GM19463 (cell line): ENCODE data around the gene C9.
A peak's percentile ranks its signal among the peaks of the same experiment; 100 is the strongest.
"Not testable (repeated sequence)": the region's sequence is repeated elsewhere in the genome, so short reads cannot be mapped to it uniquely, and the experiment has no call there.

Experiments
- ATAC-seq: cut with Tn5 transposase; IDR thresholded peaks from one replicate; pipeline ENCODE4 v1.9.1; 2021; ENCODE audit warnings: mild to moderate bottlenecking, moderate library complexity; ENCODE audit not compliant: unreplicated experiment

The C9 gene

GRCh38 chr5:39333104-39333503 is 31.2 kb downstream of the C9 start:
- no peak for ATAC-seq

- no peak for ATAC-seq
These were observed 32.4 kb downstream of the C9 start for GRCh38 chr5:39331861-39332381.

GRCh38 chr5:39328731-39329130 is 35.6 kb downstream of the C9 start:
- ATAC-seq: no peak

GRCh38 chr5:39323542-39323941 is 40.8 kb downstream of the C9 start:
- no peak for ATAC-seq

GRCh38 chr5:39319395-39319794 is 44.9 kb downstream of the C9 start:
- no peak for ATAC-seq

GRCh38 chr5:39316464-39316863 is 47.8 kb downstream of the C9 start:
- not testable (repeated sequence) for ATAC-seq

- no peak for ATAC-seq
These were observed 48.3 kb downstream of the C9 start for GRCh38 chr5:39315995-39316394.

- ATAC-seq: no peak
These were observed 49.7 kb downstream of the C9 start for GRCh38 chr5:39314591-39314990.

- no peak for ATAC-seq
These were observed 54.8 kb downstream of the C9 start for GRCh38 chr5:39309534-39309933.

- peak; percentile 60 for ATAC-seq
These were observed 61.8 kb downstream of the C9 start for GRCh38 chr5:39302472-39302871.

- ATAC-seq: no peak
These were observed 62.9 kb downstream of the C9 start for GRCh38 chr5:39301406-39301805.

GRCh38 chr5:39299962-39300361 is 64.3 kb downstream of the C9 start:
- ATAC-seq: no peak

GRCh38 chr5:39294736-39295135 is 69.6 kb downstream of the C9 start:
- ATAC-seq: no peak

GRCh38 chr5:39284552-39284951 is 79.7 kb downstream of the C9 start:
- no peak for ATAC-seq

GRCh38 chr5:39283231-39283818 is 81.0 kb downstream of the C9 start:
- peak; percentile 84 for ATAC-seq

- no peak for ATAC-seq
These were observed 81.7 kb downstream of the C9 start for GRCh38 chr5:39282561-39282960.

- ATAC-seq: not testable (repeated sequence)
These were observed 88.4 kb downstream of the C9 start for GRCh38 chr5:39275865-39276264.

- ATAC-seq: peak; percentile 90
These were observed 89.8 kb downstream of the C9 start for GRCh38 chr5:39274398-39275085.

GRCh38 chr5:39273314-39273954 is 90.9 kb downstream of the C9 start:
- no peak for ATAC-seq

GRCh38 chr5:39272869-39273231 is 91.4 kb downstream of the C9 start:
- not testable (repeated sequence) for ATAC-seq

- no peak for ATAC-seq
These were observed 94.0 kb downstream of the C9 start for GRCh38 chr5:39270225-39270848.

GRCh38 chr5:39267186-39267585 is 97.1 kb downstream of the C9 start:
- ATAC-seq: no peak
